ENCODE results near the gene ZNF165.
"Not testable (repeated sequence)": the region's sequence is repeated elsewhere in the genome, so short reads cannot be mapped to it uniquely, and the experiment has no call there.

The ZNF165 gene

GRCh38 chr6:28080381-28080630, at the start of gene ZNF165:
TSS of gene ZNF165 (plus strand) at chr6:28080568. CDS start at chr6:28085481, 4,913 bp downstream.
- DNase-seq = not testable (repeated sequence)

GRCh38 chr6:28053584-28053983, 26.8 kb upstream of the ZNF165 start:
- no peak for DNase-seq

GRCh38 chr6:28060405-28060804, 20.0 kb upstream of the ZNF165 start:
- DNase-seq = no peak

GRCh38 chr6:28064272-28064671, 16.1 kb upstream of the ZNF165 start:
- no peak for DNase-seq

- DNase-seq = no peak
Measured at GRCh38 chr6:28068067-28068466, 12.3 kb upstream of the ZNF165 start.

GRCh38 chr6:28070968-28071367, 9.4 kb upstream of the ZNF165 start:
- DNase-seq = not testable (repeated sequence)

- DNase-seq = no peak
Measured at GRCh38 chr6:28078050-28078449, 2.3 kb upstream of the ZNF165 start.

- no peak for DNase-seq
Measured at GRCh38 chr6:28078836-28079235, 1.5 kb upstream of the ZNF165 start.

- DNase-seq = peak; percentile 95
Measured at GRCh38 chr6:28080631-28081485, 490 bp downstream of the ZNF165 start.

- DNase-seq = no peak
Measured at GRCh38 chr6:28081486-28081751, 1.1 kb downstream of the ZNF165 start.

GRCh38 chr6:28082939-28083338, 2.6 kb downstream of the ZNF165 start:
- DNase-seq = no peak

- DNase-seq = no peak
Measured at GRCh38 chr6:28089054-28089453, 8.7 kb downstream of the ZNF165 start.

- DNase-seq = no peak
Measured at GRCh38 chr6:28090917-28091586, 10.7 kb downstream of the ZNF165 start.

GRCh38 chr6:28102222-28102621, 21.9 kb downstream of the ZNF165 start:
- not testable (repeated sequence) for DNase-seq

GRCh38 chr6:28102699-28103098, 22.3 kb downstream of the ZNF165 start:
- not testable (repeated sequence) for DNase-seq

- DNase-seq = peak; percentile 86
Measured at GRCh38 chr6:28104392-28105244, 24.2 kb downstream of the ZNF165 start.

- DNase-seq = peak; percentile 17
Measured at GRCh38 chr6:28105245-28105639, 24.9 kb downstream of the ZNF165 start.

GRCh38 chr6:28107506-28107905, 27.1 kb downstream of the ZNF165 start:
- no peak for DNase-seq

GRCh38 chr6:28111964-28112363, 31.6 kb downstream of the ZNF165 start:
- no peak for DNase-seq

- DNase-seq = no peak
Measured at GRCh38 chr6:28115799-28116198, 35.4 kb downstream of the ZNF165 start.

GRCh38 chr6:28117386-28118050, 37.1 kb downstream of the ZNF165 start:
- no peak for DNase-seq

- DNase-seq = no peak
Measured at GRCh38 chr6:28118217-28118616, 37.8 kb downstream of the ZNF165 start.

- DNase-seq = no peak
Measured at GRCh38 chr6:28121876-28122275, 41.5 kb downstream of the ZNF165 start.

All from NCI-H146 (cell line).